HepG2 (cell line): ENCODE results near the gene ZNF526. TPM values are rescaled to one million over a fixed set of nuclear protein-coding genes. Genes with fewer than 3 reads are reported as not detected.

Source experiments
- BCL6 ChIP-seq: IDR thresholded peaks from 2 replicates; pipeline ENCODE4 v1.6.1; 2016; ENCODE audit warnings: missing genetic modification reagents, missing compliant biosample characterization
- CHD2 ChIP-seq: IDR thresholded peaks from 2 replicates; pipeline ENCODE4 v1.6.1; 2011; ENCODE audit warnings: low read depth, low read length, improper control_type of control experiment
- GATAD2A ChIP-seq: IDR thresholded peaks from 2 replicates; pipeline ENCODE4 v1.6.1; 2016
- KAT7 ChIP-seq: IDR thresholded peaks from 2 replicates; pipeline ENCODE4 v1.6.1; 2018; ENCODE audit warnings: borderline replicate concordance, missing compliant biosample characterization
- MBNL3 ChIP-seq: fragments of 250-450 bp; sonication (Bioruptor Pico); conservative IDR thresholded peaks from 2 replicates; pipeline ENCODE4 v1.8.0; 2022; ENCODE audit warnings: mild to moderate bottlenecking, inconsistent platforms
- NFE2L1 ChIP-seq: sonication (generic); formaldehyde crosslinking; IDR thresholded peaks from 2 replicates; pipeline ENCODE4 v1.4.0; 2020; ENCODE audit warnings: missing genetic modification reagents, mild to moderate bottlenecking, borderline replicate concordance
- NONO ChIP-seq, 2 experiments: fragments of 450-650 bp in 1 of 2; sonication (generic) in 1 of 2; formaldehyde crosslinking in 1 of 2; IDR thresholded peaks in 1 of 2; conservative IDR thresholded peaks in 1 of 2; 2 replicates each; pipeline versions ENCODE4 v1.6.1 to v1.8.0; 2017 to 2022; ENCODE audit warnings: mild to moderate bottlenecking in 1 of 2, missing genetic modification reagents in 1 of 2, moderate library complexity in 1 of 2
- RXRB ChIP-seq: IDR thresholded peaks from 2 replicates; pipeline ENCODE4 v1.6.1; 2016; ENCODE audit warnings: borderline replicate concordance, missing genetic modification reagents, missing compliant biosample characterization
- ZFP36L1 ChIP-seq: sonication (generic); formaldehyde crosslinking; IDR thresholded peaks from 2 replicates; pipeline ENCODE4 v1.8.0; 2022; ENCODE audit warnings: mild to moderate bottlenecking, missing genetic modification reagents, moderate library complexity
- ZFP82 ChIP-seq: sonication (generic); formaldehyde crosslinking; IDR thresholded peaks from 2 replicates; pipeline ENCODE4 v1.5.1; 2020; ENCODE audit warnings: mild to moderate bottlenecking, missing genetic modification reagents, borderline replicate concordance
- ZIK1 ChIP-seq: sonication (generic); formaldehyde crosslinking; IDR thresholded peaks from 2 replicates; pipeline ENCODE4 v1.5.0; 2020; ENCODE audit warnings: mild to moderate bottlenecking, low read depth, missing genetic modification reagents, borderline replicate concordance
- ZKSCAN8 ChIP-seq: IDR thresholded peaks from 2 replicates; pipeline ENCODE4 v1.6.1; 2016; ENCODE audit warnings: borderline replicate concordance, missing genetic modification reagents, missing compliant biosample characterization
- ZNF382 ChIP-seq: sonication (generic); formaldehyde crosslinking; IDR thresholded peaks from 2 replicates; pipeline ENCODE4 v1.5.0; 2020; ENCODE audit warnings: missing genetic modification reagents, mild to moderate bottlenecking, borderline replicate concordance
- ZNF430 ChIP-seq: sonication (generic); formaldehyde crosslinking; IDR thresholded peaks from 2 replicates; pipeline ENCODE4 v1.9.0; 2021; ENCODE audit warnings: mild to moderate bottlenecking, missing genetic modification reagents
- ZNF629 ChIP-seq: sonication (generic); formaldehyde crosslinking; conservative IDR thresholded peaks from 2 replicates; pipeline ENCODE4 v1.5.0; 2020; ENCODE audit warnings: missing genetic modification reagents
- ZNF713 ChIP-seq: sonication (generic); formaldehyde crosslinking; IDR thresholded peaks from 2 replicates; pipeline ENCODE4 v1.4.0; 2020; ENCODE audit warnings: mild to moderate bottlenecking, missing genetic modification reagents
- ZNF883 ChIP-seq: sonication (generic); formaldehyde crosslinking; IDR thresholded peaks from 2 replicates; pipeline ENCODE4 v1.5.1; 2020; ENCODE audit warnings: mild to moderate bottlenecking, missing genetic modification reagents; ENCODE audit errors: not compliant biosample characterization
- polyA plus RNA-seq, 8 experiments: library from polyadenylated mRNA; depleted of rRNA in 3 of 8; stranded (reverse) in 7 of 8; unstranded in 1 of 8; fragments of >200 nt; fragmentation: Illumina TruSeq in 4 of 8; extraction: Trizol in 4 of 8; gene quantifications; 2 replicates each; pipeline versions ENCODE4 v1.2.1 to v1.2.3, GENCODE V29; 2011 to 2016; ENCODE audit warnings: low read depth in 4 of 8, missing spikeins in 1 of 8, mixed read lengths in 1 of 8; ENCODE audit not compliant: insufficient read depth in 1 of 8
- total RNA-seq, 5 experiments: library from RNA; depleted of rRNA; stranded (reverse); fragments of >200 nt; fragmentation: Illumina TruSeq; extraction: Trizol; gene quantifications; 2 replicates each; pipeline ENCODE4 v1.2.3, GENCODE V29; 2016; ENCODE audit warnings: low read depth in 1 of 5
- TF ChIP-seq, protein P1 (sequence below): sonication (generic); formaldehyde crosslinking; IDR thresholded peaks from 2 replicates; pipeline ENCODE4 v1.4.0; 2020; ENCODE audit warnings: missing genetic modification reagents
- TF ChIP-seq, protein P2 (sequence below): sonication (generic); formaldehyde crosslinking; IDR thresholded peaks from 2 replicates; pipeline ENCODE4 v1.4.0; 2020; ENCODE audit warnings: missing genetic modification reagents
- TF ChIP-seq, protein P3 (sequence below): sonication (generic); formaldehyde crosslinking; IDR thresholded peaks from 2 replicates; pipeline ENCODE4 v1.4.0; 2020; ENCODE audit warnings: missing genetic modification reagents, low read depth, mild to moderate bottlenecking, borderline replicate concordance
- TF ChIP-seq, protein P4 (sequence below): sonication (generic); formaldehyde crosslinking; conservative IDR thresholded peaks from 2 replicates; pipeline ENCODE4 v1.4.0; 2020; ENCODE audit warnings: missing genetic modification reagents

The ZNF526 gene
- total and polyA plus RNA-seq, 2 of the 13 experiments (the other 11 are each of a cell fraction or from before 2014, with no cell fraction given) = 3.3 to 8.4 TPM

DNA sequence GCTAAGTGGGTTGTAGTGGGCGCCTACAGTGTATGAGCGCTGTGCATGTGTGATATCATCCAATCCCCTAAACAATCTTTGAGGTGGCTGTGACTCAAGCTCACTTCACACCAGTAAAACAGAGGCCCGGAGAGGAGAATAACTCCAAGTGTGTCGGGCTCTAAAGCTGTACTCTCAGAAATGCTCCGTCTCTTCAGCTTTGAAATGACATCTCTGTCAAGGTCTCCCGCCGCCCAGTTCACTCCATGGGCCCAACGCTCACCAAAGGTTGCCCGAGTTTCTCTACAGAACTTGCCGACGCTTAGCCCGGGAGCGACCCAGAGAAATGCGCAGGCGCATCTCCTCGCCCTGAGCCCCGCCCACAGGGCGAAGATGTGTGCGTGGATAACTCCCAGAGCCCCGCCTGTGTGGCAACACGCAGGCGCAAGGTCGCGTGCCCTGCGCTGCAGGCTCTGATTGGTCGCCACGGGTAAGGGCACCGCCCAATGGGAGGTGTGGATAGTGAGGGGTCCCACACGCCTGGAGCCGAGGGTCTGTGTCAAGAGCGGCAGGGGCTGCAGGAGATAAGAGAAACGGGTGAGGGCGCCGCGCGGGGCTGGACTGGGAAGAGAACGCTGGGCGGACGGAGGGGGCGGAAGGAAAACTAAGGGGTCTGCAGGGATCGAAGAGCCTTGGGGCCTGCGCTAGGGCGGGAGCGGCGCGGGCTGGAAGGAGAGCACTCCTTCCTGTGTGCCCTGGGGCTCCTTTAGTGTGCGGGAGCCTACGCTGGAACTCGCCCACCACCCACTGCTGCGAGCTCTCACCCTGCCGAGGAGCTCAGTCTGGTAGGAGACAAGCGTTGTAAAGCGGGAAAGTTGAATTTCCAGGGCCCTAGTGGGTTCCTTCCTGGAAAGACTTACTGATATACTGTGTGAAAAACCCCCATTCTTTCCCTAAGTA, at the start of gene ZNF526 (continued):
- TF ChIP-seq, protein P1, sequence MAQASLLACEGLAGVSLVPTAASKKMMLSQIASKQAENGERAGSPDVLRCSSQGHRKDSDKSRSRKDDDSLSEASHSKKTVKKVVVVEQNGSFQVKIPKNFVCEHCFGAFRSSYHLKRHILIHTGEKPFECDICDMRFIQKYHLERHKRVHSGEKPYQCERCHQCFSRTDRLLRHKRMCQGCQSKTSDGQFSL (CRISPR knock-in tag) = no peak
- no peak for TF ChIP-seq ZFP36L1 (CRISPR knock-in tag)
- TF ChIP-seq, protein P2, sequence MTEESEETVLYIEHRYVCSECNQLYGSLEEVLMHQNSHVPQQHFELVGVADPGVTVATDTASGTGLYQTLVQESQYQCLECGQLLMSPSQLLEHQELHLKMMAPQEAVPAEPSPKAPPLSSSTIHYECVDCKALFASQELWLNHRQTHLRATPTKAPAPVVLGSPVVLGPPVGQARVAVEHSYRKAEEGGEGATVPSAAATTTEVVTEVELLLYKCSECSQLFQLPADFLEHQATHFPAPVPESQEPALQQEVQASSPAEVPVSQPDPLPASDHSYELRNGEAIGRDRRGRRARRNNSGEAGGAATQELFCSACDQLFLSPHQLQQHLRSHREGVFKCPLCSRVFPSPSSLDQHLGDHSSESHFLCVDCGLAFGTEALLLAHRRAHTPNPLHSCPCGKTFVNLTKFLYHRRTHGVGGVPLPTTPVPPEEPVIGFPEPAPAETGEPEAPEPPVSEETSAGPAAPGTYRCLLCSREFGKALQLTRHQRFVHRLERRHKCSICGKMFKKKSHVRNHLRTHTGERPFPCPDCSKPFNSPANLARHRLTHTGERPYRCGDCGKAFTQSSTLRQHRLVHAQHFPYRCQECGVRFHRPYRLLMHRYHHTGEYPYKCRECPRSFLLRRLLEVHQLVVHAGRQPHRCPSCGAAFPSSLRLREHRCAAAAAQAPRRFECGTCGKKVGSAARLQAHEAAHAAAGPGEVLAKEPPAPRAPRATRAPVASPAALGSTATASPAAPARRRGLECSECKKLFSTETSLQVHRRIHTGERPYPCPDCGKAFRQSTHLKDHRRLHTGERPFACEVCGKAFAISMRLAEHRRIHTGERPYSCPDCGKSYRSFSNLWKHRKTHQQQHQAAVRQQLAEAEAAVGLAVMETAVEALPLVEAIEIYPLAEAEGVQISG = peak; percentile 96
- TF ChIP-seq ZIK1 (CRISPR knock-in tag) = no peak
- TF ChIP-seq ZFP82 (CRISPR knock-in tag) = no peak
- TF ChIP-seq RXRB (CRISPR knock-in tag) = peak; percentile 60; the same call in 1 of the 2 replicates
- peak; percentile 55; the same call in 1 of the 2 replicates for TF ChIP-seq CHD2
- TF ChIP-seq NFE2L1 (CRISPR knock-in tag) = no peak
- TF ChIP-seq ZNF629 (CRISPR knock-in tag) = no peak
- TF ChIP-seq ZNF382 (CRISPR knock-in tag) = no peak
- peak; percentile 71 for TF ChIP-seq GATAD2A (CRISPR knock-in tag)
- TF ChIP-seq, protein P3, sequence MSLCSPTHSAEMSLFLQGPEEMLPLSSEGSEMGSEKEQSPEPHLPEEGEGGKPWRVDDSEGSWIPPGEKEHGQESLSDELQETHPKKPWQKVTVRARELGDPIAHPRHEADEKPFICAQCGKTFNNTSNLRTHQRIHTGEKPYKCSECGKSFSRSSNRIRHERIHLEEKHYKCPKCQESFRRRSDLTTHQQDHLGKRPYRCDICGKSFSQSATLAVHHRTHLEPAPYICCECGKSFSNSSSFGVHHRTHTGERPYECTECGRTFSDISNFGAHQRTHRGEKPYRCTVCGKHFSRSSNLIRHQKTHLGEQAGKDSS (CRISPR knock-in tag) = no peak
- TF ChIP-seq NONO (IDR thresholded peaks at IDR 0.05) = no peak
- TF ChIP-seq NONO (CRISPR knock-in tag; conservative IDR thresholded peaks at IDR 0.05) = peak; percentile 80
- TF ChIP-seq MBNL3 (CRISPR knock-in tag) = no peak
- TF ChIP-seq KAT7 = peak; percentile 94
- TF ChIP-seq, protein P4, sequence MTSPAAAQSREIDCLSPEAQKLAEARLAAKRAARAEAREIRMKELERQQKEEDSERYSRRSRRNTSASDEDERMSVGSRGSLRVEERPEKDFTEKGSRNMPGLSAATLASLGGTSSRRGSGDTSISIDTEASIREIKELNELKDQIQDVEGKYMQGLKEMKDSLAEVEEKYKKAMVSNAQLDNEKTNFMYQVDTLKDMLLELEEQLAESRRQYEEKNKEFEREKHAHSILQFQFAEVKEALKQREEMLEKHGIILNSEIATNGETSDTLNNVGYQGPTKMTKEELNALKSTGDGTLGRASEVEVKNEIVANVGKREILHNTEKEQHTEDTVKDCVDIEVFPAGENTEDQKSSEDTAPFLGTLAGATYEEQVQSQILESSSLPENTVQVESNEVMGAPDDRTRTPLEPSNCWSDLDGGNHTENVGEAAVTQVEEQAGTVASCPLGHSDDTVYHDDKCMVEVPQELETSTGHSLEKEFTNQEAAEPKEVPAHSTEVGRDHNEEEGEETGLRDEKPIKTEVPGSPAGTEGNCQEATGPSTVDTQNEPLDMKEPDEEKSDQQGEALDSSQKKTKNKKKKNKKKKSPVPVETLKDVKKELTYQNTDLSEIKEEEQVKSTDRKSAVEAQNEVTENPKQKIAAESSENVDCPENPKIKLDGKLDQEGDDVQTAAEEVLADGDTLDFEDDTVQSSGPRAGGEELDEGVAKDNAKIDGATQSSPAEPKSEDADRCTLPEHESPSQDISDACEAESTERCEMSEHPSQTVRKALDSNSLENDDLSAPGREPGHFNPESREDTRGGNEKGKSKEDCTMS = no peak
- 0 out of 2 replicates have a peak, but pooled peaks have one; percentile 75 for TF ChIP-seq ZNF430 (CRISPR knock-in tag)
- 0 out of 2 replicates have a peak, but pooled peaks have one; percentile 23 for TF ChIP-seq BCL6 (CRISPR knock-in tag)
- TF ChIP-seq ZNF713 (CRISPR knock-in tag) = no peak
- TF ChIP-seq ZKSCAN8 (CRISPR knock-in tag) = no peak; the same call in 1 of the 2 replicates
- no peak for TF ChIP-seq ZNF883 (CRISPR knock-in tag)
